Amygdala (tissue), 56 donors: ENCODE results near the gene PRDM11.

Source experiments
- DNase-seq, 56 donors: peaks; one replicate each; lab custom pipeline; 2025; lab: John Stamatoyannopoulos, UW

The PRDM11 gene

GRCh38 chr11:45208135-45208534 is 61.7 kb downstream of the PRDM11 start:
- DNase-seq = no peak

GRCh38 chr11:45209000-45209879 is 62.8 kb downstream of the PRDM11 start:
- DNase-seq = no peak

GRCh38 chr11:45209891-45210699 is 63.7 kb downstream of the PRDM11 start:
- DNase-seq = peak in 50 of 56 donors; percentile 9 to 76 (median 44)

- DNase-seq = no peak
These were observed 64.4 kb downstream of the PRDM11 start for GRCh38 chr11:45210846-45211245.

- DNase-seq = no peak
These were observed 65.3 kb downstream of the PRDM11 start for GRCh38 chr11:45211732-45212131.

- no peak for DNase-seq
These were observed 66.3 kb downstream of the PRDM11 start for GRCh38 chr11:45212566-45213315.

GRCh38 chr11:45213316-45213665 is 66.9 kb downstream of the PRDM11 start:
- DNase-seq = no peak

GRCh38 chr11:45213717-45214116 is 67.3 kb downstream of the PRDM11 start:
- DNase-seq = no peak

GRCh38 chr11:45215098-45215865 is 68.8 kb downstream of the PRDM11 start:
- DNase-seq = no peak

GRCh38 chr11:45216031-45216430 is 69.6 kb downstream of the PRDM11 start:
- DNase-seq = no peak

GRCh38 chr11:45216901-45217300 is 70.5 kb downstream of the PRDM11 start:
- DNase-seq = no peak

GRCh38 chr11:45217991-45218390 is 71.6 kb downstream of the PRDM11 start:
- DNase-seq = no peak

- DNase-seq = no peak
These were observed 72.3 kb downstream of the PRDM11 start for GRCh38 chr11:45218705-45219104.

- no peak for DNase-seq
These were observed 73.0 kb downstream of the PRDM11 start for GRCh38 chr11:45219411-45219810.

- no peak for DNase-seq
These were observed 77.1 kb downstream of the PRDM11 start for GRCh38 chr11:45223496-45223895.

- no peak for DNase-seq
These were observed 78.3 kb downstream of the PRDM11 start for GRCh38 chr11:45224766-45225165.

GRCh38 chr11:45225277-45225676 is 78.8 kb downstream of the PRDM11 start:
- no peak for DNase-seq

- DNase-seq = no peak
These were observed 79.8 kb downstream of the PRDM11 start for GRCh38 chr11:45225961-45226871.

GRCh38 chr11:45226901-45227300 is 80.5 kb downstream of the PRDM11 start:
- no peak for DNase-seq
